KMS-11 (cell line): Measurements from ENCODE around the gene TM6SF1.

ENCODE experiments used
- H2AFZ ChIP-seq: fragments of 200-600 bp; sonication (generic); 2 replicates; pipeline ENCODE4 v1.6.1; 2016; ENCODE audit warnings: antibody characterized with exemption, mixed run types, low read depth
- H3K27ac ChIP-seq: fragments of 200-600 bp; sonication (generic); 2 replicates; pipeline ENCODE4 v1.6.1; 2016; ENCODE audit warnings: mild to moderate bottlenecking, mixed run types
- H3K27me3 ChIP-seq: fragments of 200-600 bp; sonication (generic); 2 replicates; pipeline ENCODE4 v1.6.1; 2017; ENCODE audit warnings: mild to moderate bottlenecking, low read depth, mixed run types, moderate library complexity; ENCODE audit not compliant: insufficient read depth
- H3K36me3 ChIP-seq: fragments of 200-600 bp; sonication (generic); 2 replicates; pipeline ENCODE4 v1.6.1; 2017; ENCODE audit warnings: mild to moderate bottlenecking, mixed run types; ENCODE audit not compliant: insufficient read depth
- H3K4me1 ChIP-seq: fragments of 200-600 bp; sonication (generic); 2 replicates; pipeline ENCODE4 v1.6.1; 2016; ENCODE audit warnings: mild to moderate bottlenecking, low read depth, mixed run types; ENCODE audit not compliant: poor library complexity, severe bottlenecking
- H3K4me2 ChIP-seq: fragments of 200-600 bp; sonication (generic); 2 replicates; pipeline ENCODE4 v1.7.0; 2016; ENCODE audit warnings: mild to moderate bottlenecking, mixed run types
- H3K4me3 ChIP-seq: fragments of 200-600 bp; sonication (generic); IDR thresholded peaks from 2 replicates; pipeline ENCODE4 v1.6.1; 2017; ENCODE audit warnings: low read depth, low read length, mixed read lengths; ENCODE audit not compliant: insufficient read depth
- H3K79me2 ChIP-seq: fragments of 200-600 bp; sonication (generic); 2 replicates; pipeline ENCODE4 v1.6.1; 2016; ENCODE audit warnings: low read depth, mixed run types; ENCODE audit not compliant: insufficient read depth
- H3K9ac ChIP-seq: fragments of 200-600 bp; sonication (generic); 2 replicates; pipeline ENCODE4 v1.6.1; 2016; ENCODE audit warnings: mild to moderate bottlenecking, mixed run types
- H4K20me1 ChIP-seq: fragments of 200-600 bp; sonication (generic); 2 replicates; pipeline ENCODE4 v1.6.1; 2016; ENCODE audit warnings: mild to moderate bottlenecking, mixed run types; ENCODE audit not compliant: insufficient read depth
- CTCF ChIP-seq: fragments of 200-600 bp; sonication (generic); conservative IDR thresholded peaks from 2 replicates; pipeline ENCODE4 v1.6.1; 2017; ENCODE audit warnings: low read depth, mild to moderate bottlenecking, antibody characterized with exemption, low read length, moderate library complexity, mixed read lengths

Gene TM6SF1

GRCh38 chr15:83063551-83063950 is 43.9 kb upstream of the TM6SF1 start:
- Histone ChIP-seq H3K9ac (no peak overlapping the region), H3K27ac (no peak overlapping the region), H3K79me2 (peaks cover 79% of the 10 kb centered on the region), H2AFZ (no peak overlapping the region), H4K20me1 (peaks cover 38% of the 10 kb centered on the region), H3K4me1 (peaks cover 46% of the 10 kb centered on the region), H3K27me3 (no peaks in the 10 kb centered on the region), H3K4me2 (peak overlapping the region; percentile 87), H3K4me3 (no peak overlapping the region), H3K36me3 (no peaks in the 10 kb centered on the region)
- no peak for TF ChIP-seq CTCF

GRCh38 chr15:83064859-83065258 is 42.6 kb upstream of the TM6SF1 start:
- H3K27ac ChIP-seq = no peak overlapping the region
- H3K4me1 ChIP-seq = peaks cover 46% of the 10 kb centered on the region
- H4K20me1 ChIP-seq = peaks cover 36% of the 10 kb centered on the region
- no peaks in the 10 kb centered on the region for H3K36me3 ChIP-seq
- H3K4me2 ChIP-seq = peak overlapping the region; percentile 87
- no peak overlapping the region for H2AFZ ChIP-seq
- no peak for TF ChIP-seq CTCF
- no peaks in the 10 kb centered on the region for H3K27me3 ChIP-seq
- H3K9ac ChIP-seq = no peak overlapping the region
- H3K79me2 ChIP-seq = peaks cover 66% of the 10 kb centered on the region
- no peak overlapping the region for H3K4me3 ChIP-seq

- H3K79me2 ChIP-seq = peaks cover 61% of the 10 kb centered on the region
- H3K4me1 ChIP-seq = peaks cover 46% of the 10 kb centered on the region
- H3K4me2 ChIP-seq = peak overlapping the region; percentile 87
- H3K9ac ChIP-seq = peak overlapping the region; percentile 96; the same call in 1 of the 2 replicates
- no peak overlapping the region for H3K4me3 ChIP-seq
- H3K36me3 ChIP-seq = no peaks in the 10 kb centered on the region
- H3K27me3 ChIP-seq = no peaks in the 10 kb centered on the region
- TF ChIP-seq CTCF = no peak
- H2AFZ ChIP-seq = no peak overlapping the region
- H4K20me1 ChIP-seq = peaks cover 35% of the 10 kb centered on the region
- H3K27ac ChIP-seq = no peak overlapping the region; the same call in 1 of the 2 replicates
Observed at GRCh38 chr15:83065431-83065830, 42.0 kb upstream of the TM6SF1 start.

GRCh38 chr15:83066034-83066733 is 41.3 kb upstream of the TM6SF1 start:
- TF ChIP-seq CTCF = no peak
- Histone ChIP-seq H3K4me3 (no peak overlapping the region), H3K27ac (peak overlapping the region; percentile 77), H3K9ac (peak overlapping the region; percentile 96), H3K27me3 (no peaks in the 10 kb centered on the region), H3K36me3 (no peaks in the 10 kb centered on the region), H3K79me2 (peaks cover 54% of the 10 kb centered on the region), H3K4me2 (peak overlapping the region; percentile 87), H2AFZ (peak overlapping the region; percentile 90), H3K4me1 (peaks cover 46% of the 10 kb centered on the region), H4K20me1 (peaks cover 33% of the 10 kb centered on the region)
